Measurements from ENCODE around the gene ZFP36L1.

DNA sequence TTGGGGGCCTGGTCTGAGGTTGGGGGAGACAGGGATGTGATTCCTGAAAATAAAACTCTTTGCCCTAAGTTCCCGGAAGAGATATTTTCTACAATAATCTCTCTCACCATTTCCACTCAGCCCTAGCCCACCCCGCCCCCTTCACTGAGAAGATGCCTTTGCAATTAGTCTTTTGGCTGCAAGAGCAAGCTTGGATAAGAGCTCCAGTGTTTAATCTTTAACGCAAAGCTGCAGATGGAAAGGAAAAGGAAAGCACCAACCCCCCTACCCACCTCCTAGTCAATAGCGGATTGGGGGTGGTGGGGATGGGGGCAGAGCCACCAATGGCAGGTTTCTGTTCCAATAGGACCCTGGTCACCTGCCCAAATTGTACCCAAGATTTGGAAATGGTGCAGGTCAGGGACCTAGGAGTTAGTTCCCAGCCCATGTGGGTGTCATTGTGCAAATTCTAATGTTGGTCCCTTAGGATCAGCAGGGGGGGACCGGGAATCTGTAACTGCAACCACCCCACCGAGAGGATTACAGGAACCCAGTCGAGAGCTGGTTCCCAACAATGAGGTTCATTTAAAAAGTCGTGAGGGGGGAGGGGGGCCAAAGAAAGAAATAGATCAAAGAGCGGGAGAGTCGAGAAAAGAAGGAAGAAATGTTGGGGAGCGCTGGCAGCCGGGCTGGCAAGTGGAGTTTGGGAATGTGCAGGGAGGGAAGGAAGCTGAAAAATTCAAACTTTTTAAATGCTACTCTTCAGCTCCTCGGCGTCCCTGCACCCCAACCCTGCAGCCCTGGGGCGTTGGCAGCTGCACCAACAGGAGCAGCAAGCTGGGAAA is 1.6 kb downstream of the ZFP36L1 start:
- TF ChIP-seq EP300 (IDR thresholded peaks at IDR 0.05) (peak in 1 of 2 donors; percentile 44), POLR2A (IDR thresholded peaks at IDR 0.05) (no peak)
- TF ChIP-seq, protein P1, sequence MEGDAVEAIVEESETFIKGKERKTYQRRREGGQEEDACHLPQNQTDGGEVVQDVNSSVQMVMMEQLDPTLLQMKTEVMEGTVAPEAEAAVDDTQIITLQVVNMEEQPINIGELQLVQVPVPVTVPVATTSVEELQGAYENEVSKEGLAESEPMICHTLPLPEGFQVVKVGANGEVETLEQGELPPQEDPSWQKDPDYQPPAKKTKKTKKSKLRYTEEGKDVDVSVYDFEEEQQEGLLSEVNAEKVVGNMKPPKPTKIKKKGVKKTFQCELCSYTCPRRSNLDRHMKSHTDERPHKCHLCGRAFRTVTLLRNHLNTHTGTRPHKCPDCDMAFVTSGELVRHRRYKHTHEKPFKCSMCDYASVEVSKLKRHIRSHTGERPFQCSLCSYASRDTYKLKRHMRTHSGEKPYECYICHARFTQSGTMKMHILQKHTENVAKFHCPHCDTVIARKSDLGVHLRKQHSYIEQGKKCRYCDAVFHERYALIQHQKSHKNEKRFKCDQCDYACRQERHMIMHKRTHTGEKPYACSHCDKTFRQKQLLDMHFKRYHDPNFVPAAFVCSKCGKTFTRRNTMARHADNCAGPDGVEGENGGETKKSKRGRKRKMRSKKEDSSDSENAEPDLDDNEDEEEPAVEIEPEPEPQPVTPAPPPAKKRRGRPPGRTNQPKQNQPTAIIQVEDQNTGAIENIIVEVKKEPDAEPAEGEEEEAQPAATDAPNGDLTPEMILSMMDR (IDR thresholded peaks at IDR 0.05): no peak
